ENCODE data around the gene KRTAP12-3.

- TF ChIP-seq, protein P1, sequence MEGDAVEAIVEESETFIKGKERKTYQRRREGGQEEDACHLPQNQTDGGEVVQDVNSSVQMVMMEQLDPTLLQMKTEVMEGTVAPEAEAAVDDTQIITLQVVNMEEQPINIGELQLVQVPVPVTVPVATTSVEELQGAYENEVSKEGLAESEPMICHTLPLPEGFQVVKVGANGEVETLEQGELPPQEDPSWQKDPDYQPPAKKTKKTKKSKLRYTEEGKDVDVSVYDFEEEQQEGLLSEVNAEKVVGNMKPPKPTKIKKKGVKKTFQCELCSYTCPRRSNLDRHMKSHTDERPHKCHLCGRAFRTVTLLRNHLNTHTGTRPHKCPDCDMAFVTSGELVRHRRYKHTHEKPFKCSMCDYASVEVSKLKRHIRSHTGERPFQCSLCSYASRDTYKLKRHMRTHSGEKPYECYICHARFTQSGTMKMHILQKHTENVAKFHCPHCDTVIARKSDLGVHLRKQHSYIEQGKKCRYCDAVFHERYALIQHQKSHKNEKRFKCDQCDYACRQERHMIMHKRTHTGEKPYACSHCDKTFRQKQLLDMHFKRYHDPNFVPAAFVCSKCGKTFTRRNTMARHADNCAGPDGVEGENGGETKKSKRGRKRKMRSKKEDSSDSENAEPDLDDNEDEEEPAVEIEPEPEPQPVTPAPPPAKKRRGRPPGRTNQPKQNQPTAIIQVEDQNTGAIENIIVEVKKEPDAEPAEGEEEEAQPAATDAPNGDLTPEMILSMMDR (IDR thresholded peaks at IDR 0.05) = no peak
- TF ChIP-seq POLR2A (IDR thresholded peaks at IDR 0.05) = no peak
Observed at GRCh38 chr21:44702973-44703730, 45.4 kb downstream of the KRTAP12-3 start.

Measured in uterus (tissue), 2 donors.